Stimulated activated CD8-positive, alpha-beta memory T cell treated with anti-CD3 and anti-CD28 coated beads, Interleukin-7, amount 100 ng/mL, for 24 hours (primary cell): ENCODE results near the gene C6orf62.
"Not testable (repeated sequence)": the region's sequence is repeated elsewhere in the genome, so short reads cannot be mapped to it uniquely, and the experiment has no call there.

Source experiments
- DNase-seq: peaks from one replicate; pipeline ENCODE4 v3.0.0-alpha.2; 2020; ENCODE audit warnings: low read depth

C6orf62 gene

DNA sequence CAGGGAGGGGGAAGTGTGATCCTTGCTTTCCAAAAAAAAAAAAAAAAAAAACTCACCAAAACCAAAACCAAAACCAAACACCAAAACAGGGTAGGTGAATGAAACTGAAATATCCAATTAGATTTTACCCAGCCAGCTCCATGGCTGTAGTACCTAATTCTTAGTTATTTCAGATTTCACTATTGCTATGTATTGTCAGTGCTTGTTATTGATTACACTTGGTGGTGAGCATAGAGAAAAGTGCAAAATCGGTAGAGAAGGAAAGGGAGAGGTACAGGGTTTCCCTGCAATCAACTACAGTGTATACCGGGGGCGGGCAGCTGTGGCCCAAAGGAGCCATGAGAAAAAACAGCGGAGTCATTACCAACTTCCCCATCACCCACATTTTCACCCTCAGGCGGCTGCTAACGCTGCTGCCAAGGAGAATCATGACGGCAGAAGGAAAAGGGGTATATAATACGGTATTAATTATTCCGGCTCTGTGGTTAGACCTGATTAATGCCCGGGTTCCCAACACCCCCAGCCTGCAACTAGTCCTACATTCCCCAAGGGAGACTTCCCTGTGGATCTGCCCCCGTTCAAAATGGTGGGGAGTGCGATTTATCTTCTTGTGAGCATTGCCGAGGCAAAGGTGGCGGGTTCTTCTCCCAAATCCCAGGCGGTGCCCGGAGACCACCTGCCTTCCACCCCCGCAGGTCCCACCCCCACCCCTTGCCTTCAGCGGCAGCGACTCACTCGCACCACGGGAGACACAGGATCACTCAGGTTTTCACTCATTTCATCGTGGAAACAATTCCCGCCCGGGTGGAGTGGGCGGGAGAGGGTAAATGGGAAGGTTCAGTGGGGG lies at the start of gene C6orf62:
C6orf62 (minus strand) TSS at position 30 of the 847 bp plus-strand sequence. CDS start 486 bp downstream, outside the sequence.
- no peak for DNase-seq

DNA sequence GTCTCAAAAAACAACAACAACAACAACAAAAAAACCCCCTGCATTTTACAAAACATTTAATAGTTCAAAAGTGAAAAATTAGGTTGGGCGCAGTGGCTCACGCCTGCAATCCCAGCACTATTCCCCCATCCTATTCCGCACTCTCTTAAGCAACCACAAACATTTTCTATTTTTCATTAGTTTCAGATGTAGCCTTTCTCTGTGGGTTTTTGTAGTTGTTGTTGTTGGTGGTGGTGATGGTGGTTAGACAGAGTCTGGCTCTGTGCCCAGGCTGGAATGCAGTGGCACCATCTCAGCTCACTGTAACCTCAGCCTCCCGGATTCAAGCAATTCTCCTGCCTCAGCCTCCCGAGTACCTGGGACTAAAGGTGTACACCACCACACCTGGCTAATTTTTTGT lies 49.4 kb upstream of the C6orf62 start:
- no peak for DNase-seq

DNA sequence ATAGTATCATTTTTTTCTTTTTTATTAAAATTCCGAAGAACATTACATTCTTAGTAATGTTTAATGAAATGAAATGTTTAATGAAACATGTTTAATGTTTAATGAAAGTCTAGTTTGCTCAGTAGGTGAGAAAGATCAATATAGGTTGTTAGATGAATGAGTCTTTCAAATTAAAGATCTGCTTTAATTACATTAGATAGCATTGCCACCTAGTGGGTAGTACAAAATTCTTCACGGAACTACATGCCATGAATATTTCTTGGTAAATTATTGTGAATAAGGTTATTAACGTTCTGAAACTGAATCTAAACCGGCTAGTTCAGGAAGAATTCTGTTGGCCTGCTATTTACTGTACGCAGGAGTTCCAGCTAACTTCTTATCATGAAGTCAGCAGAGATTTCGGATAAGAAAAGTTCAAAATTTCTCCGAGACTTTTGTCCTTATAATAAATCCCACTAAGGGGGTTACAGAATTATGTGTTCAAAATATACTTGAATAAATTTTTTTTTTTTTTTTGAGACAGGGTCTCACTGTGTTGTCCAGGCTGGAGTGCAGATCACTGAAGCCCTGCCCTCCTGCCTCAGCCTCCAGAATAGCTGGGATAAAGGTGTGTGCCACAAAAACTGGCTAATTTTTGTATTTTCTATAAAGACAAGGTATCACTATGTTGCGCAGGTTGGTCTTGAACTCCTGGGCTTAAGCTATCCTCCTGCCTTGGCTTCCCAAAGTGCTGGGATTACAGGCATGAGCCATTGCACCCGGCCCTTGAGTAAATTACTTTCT lies 47.9 kb upstream of the C6orf62 start:
- DNase-seq, result no peak

DNA sequence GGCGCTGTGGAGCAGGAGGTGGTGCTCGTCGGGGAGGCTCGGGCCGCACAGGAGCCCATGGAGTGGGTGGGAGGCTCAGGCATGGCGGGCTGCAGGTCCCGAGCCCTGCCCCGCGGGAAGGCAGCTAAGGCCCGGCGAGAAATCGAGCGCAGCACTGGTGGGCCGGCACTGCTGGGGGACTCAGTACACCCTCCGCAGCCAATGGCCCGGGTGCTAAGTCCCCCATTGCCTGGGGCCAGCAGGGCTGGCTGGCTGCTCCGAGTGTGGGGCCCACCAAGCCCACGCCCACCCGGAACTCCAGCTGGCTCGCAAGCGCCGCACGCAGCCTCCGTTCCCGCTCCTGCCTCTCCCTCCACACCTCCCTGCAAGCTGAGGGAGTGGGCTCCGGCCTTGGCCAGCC lies 47.0 kb upstream of the C6orf62 start:
- DNase-seq, result not testable (repeated sequence)

DNA sequence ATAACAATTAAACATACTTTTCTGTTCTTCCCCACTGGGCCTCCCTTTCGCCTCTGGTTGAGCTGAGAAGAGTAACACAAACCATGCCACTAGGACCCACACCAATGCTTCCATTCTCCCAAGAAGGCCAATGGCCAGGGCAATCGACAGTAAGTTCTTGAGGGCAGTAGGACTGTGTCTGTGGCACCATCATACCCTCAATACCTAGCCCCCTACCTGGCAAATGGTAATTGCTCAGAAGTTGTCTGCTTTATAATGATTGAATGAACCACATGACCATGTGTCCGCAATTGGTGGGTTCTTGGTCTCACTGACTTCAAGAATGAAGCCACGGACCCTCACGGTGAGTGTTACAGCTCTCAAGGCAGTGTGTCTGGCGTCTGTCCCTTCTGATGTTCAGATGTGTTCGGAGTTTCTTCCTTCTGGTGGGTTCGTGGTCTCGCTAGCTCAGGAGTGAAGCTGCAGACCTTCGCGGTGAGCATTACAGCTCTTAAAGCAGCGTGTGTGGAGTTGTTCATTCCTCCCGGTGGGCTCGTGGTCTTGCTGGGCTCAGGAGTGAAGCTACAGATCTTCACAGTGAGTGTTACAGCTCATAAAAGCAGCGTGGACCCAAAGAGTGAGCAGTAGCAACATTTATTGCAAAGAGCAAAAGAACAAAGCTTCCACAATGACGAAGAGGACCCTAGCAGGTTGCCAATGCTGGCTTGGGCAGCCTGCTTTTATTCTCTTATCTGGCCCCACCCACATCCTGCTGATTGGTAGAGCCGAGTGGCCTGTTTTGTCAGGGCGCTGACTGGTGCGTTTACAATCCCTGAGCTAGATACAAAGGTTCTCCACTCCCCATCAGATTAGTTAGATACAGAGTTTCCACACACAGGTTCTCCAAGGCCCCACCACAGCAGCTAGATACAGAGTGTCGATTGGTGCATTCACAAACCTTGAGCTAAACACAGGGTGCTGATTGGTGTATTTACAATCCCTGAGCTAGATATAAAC lies 46.2 kb upstream of the C6orf62 start:
- not testable (repeated sequence) for DNase-seq

DNA sequence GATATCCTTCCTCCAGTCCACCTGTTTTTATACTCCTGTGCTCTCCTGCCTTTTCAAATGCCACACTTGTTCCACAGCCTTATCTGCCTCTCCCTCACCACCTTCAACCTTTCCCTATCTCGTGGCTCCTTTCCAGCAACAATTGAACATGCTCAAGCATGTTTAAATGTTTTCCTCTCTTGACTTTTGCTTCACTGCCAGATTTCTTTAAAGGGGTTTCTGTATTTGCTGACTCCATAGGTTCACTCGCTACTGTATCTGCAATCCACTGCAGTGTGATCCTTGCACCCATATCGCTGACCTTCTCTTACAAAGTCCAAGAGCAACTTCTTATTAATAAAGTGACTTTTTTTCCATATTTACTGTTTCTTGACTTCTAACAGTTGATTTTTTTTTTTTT lies 44.6 kb upstream of the C6orf62 start:
- no peak for DNase-seq

DNA sequence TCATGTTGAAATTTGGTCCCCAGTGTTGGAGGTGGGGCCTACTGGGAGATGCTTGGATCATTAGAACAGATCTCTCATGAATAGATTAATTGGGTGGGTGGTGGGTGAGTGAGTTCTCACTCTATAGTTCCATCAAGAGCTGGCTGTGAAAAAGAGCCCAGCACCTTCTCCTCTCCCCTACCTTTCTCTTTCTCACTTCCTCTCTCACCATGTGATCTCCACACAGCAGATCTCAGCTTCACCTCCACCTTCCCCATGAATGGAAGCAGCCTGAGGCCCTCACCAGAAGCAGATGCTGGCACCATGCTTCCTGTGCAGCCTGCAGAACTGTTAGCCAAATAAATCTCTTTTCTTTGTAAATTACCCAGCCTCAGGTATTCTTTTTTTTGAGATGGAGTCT lies 42.9 kb upstream of the C6orf62 start:
- DNase-seq, result no peak

DNA sequence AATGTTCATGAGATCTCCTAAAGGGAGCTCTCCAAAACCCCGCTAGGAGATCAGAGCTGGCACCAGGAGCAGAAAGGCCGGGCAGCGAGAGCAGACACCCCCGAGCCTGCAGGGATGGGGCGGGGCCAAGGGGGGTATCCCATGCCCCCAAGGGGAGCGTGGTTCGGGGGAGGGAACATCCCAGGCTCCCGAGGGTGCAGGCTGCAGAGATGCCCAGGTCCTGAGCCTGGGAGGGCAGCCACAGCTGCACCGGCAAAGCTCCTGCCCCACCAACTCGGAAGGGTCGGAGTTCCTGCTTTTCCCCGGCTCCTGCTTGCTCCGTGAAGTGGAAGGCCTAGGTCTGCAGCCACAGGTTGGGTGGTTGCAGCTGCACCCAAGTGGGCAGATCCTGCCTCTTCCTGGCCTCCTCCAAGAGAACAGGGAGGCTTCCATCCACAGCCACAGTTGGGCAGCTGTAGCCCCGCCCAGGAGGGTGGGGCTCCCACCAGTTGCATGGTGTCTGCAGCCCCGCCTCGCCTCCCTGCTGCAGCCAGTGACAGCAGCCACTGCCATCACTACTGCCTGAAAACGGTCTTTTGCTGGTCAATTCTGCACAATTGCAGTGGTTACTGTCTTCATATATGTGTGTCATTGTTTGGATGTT lies 42.4 kb upstream of the C6orf62 start:
- no peak for DNase-seq

DNA sequence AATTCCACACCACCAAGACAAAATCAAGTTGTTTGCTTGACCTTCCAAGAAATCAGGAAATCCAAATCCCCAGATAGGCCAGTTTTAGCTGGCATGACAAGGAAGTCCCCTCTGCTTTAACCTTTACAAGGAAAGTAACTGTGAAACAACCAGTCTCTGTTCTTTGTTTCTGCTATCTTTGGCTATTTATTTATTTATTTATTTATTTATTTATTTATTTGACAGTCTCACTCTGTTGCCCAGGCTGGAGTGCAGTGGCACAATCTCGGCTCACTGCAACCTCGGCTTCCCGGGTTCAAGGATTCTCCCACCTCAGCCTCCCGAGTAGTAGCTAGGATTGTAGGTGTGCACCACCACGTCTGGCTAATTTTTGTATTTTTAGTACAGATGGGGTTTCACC lies 41.3 kb upstream of the C6orf62 start:
- no peak for DNase-seq

DNA sequence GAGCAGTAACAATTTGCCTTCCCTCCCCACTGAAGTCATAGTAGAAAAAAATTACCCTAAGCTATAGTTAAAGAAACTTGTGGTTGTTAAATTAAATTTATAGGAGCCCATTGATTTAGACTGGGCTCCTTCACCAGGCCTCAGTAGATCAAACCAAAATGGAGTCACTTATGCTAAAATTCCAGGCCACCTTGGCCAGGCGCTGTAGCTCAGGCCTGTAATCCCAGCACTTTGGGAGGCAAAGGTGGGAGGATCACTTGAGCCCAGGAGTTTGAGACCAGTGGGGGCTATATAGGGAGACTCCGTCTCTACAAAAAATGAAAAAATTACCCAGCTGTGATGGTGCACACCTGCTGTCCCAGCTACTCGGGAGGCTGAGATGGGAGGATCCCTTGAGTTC lies 40.8 kb upstream of the C6orf62 start:
- DNase-seq, result no peak

DNA sequence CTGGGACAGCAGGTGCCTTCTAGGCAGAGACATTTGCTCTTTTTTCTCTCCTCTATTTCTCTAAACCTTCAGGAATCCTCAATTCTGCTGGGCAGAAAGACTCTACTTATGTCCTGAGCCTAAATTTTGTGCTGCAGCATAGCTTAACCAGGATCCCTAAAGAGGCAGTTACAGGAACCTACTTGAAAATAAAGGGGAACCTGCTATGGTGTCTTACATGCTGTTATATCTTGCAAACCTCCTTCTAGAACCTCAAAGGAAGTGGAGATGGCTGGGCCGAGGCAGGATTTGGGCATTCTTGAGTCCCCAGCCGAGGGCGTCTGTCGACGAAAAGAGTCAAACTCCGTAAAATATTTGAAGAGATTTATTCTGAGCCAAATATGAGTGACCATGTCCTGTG lies 38.7 kb upstream of the C6orf62 start:
- DNase-seq, result no peak

DNA sequence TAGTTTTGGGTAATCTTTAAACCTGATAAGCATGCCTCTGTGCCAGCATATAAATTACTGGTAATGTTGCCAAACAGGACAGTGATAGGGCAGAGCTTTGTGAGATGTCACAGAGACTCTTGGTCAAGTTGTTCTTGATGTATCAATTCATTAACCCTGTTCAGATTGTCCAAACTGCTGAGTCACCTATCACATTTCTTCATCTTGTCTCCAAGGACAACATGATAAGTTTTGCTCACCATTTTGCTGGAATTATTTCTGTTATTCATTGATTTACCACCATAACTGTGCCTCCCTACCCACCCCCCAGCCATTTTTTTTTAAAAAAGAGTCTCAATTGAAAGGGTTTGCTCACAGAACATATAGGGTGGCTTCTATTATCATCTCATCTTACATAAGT lies 36.3 kb upstream of the C6orf62 start:
- DNase-seq, result no peak

DNA sequence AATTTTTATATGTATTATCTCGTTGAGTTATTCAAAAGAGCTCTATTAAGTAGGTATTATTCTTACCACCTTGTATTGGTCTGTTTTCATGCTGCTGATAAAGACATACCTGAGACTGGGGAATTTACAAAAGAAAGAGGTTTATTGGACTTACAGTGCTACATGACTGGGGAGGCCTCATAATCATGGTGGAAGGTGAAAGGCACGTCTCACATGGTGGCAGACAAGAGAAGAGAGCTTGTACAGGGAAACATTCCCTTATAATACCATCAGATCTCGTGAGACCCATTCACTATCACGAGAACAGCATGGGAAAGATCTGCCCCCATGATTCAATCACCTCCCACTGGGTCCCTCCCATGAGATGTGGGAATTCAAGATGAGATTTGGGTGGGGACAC lies 35.4 kb upstream of the C6orf62 start:
- not testable (repeated sequence) for DNase-seq

DNA sequence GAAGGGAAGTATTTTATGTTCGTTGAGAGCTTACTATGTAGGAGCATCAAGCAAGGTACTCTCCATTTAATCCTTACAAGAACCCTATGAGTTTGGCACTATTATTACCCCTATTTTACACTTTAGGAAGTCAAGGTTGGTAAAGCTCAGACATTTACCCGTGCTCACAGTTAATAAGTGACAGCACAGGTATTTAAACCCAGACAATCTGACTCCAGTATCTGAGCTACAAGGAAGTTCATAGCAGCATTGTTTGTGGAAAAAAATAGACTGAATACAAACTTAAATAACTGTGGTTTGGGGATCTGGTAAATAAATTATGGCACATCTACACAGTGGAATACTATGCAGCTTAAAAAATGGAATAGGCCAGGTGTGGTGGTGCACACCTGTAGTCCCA lies 34.6 kb upstream of the C6orf62 start:
- DNase-seq, result no peak

DNA sequence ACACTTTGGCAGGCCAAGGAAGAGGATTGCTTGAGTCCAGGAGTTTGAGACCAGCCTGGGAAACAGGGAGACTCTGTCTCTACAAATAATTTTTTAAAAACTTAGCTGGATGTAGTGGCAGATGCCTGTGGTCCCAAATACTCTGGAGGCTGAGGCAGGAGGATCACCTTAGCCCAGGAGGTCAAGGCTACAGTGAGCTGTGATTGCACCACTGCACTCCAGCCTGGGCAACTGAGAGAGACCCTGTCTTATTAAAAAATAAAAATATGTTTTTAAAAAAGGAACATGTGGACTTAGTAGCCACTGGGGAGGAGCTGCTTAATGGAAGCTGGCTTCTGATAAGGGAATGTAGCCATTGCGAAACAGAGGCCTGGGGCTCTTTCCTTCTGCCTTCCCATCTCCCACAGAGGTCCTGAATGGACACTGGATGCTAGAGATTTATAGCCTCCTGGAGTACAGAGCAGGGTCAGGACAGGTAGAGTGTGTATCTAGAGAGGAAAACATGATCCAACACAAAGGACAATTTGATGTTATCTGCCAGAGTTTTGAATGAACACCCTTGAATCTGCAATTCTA lies 34.1 kb upstream of the C6orf62 start:
- no peak for DNase-seq

DNA sequence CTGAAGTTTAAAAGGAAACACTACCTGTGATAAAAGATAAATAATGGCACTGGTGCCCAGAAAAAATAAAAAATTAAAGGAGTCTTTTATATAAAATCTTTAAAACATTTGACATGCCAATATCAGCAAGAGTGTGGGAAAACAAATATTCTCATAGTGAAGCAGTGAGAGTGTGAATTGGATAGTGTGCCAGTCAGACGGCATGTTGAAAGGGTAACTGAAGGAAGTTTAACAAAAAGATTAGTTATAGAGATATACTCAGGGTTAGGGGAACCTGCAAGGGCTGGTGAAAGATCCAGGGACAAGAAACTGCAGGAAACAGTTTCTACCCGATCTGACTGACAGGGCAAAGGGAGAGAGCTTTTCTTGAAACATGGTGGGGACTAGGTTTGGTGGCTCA lies 33.5 kb upstream of the C6orf62 start:
- no peak for DNase-seq

DNA sequence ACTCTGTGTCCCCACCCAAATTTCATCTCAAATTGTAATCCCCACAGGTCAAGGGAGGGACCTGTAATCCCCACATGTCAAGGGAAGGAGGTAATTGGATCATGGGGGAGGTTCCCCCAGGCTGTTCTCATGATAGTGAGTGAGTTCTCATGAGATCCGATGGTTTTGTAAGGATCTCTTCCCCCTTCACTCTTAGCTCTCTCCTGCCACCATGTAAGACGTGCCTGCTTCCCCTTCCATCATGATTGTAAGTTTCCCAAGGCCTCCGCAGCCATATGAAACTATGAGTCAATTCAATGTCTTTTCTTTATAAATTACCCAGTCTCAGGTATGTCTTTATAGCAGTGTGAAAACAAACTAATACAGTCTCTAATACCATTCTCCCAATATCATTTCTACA lies 31.9 kb upstream of the C6orf62 start:
- DNase-seq, result not testable (repeated sequence)

DNA sequence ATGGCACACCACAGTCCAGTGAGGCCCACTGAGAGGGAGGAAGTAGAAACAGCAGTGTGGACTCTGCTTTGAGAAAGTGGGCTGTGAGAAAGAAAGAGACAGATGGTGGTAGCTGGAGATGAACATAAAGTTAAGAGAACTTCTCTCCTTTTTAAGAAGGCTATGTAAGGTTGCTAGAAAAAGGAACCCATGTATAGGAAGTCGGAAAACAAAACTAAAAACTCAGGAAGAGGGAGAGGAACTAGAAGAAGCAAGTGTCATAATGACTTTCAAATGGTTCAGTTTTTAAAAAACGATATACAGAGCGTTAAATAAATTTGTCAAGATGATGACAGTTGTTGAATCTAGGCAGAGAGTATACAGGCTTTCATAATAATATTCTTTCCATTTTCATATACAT lies 30.3 kb upstream of the C6orf62 start:
- no peak for DNase-seq

DNA sequence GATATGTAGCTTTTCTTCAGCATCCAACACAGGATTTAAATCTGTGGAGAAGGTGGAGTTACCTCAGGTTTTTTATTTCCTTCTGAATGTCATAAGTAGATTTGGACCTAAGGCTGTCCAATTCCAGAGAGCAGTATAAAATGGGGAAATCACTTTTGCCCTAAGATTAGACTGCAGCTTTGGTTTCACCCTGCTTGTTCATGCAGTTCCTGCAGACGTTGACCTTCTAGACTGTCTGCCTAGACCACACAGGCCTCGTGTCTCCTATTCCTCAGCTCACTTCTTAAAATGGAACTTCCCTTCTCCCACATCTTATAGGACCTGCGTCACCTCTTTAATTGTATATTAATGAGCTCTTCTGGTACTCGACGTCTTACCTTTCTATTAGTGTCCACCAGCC lies 26.0 kb upstream of the C6orf62 start:
- no peak for DNase-seq

DNA sequence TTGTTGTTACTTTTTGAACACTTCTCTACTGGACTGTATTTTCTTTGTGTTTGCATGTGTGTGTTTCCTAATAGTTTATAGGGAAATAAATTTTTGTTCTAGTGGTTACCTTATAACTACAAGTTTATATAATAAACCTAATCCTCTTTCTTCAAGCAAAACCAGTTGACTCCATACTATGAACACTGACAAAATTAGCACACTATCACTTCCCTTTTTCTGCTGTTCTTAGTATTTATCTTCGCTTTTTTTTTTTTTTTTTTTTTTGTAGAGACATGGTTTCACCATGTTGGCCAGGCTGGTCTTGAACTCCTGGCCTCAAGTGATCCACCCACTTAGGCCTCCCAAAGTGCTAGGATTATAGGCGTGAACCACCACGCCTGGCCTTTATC lies 25.0 kb upstream of the C6orf62 start:
- no peak for DNase-seq

DNA sequence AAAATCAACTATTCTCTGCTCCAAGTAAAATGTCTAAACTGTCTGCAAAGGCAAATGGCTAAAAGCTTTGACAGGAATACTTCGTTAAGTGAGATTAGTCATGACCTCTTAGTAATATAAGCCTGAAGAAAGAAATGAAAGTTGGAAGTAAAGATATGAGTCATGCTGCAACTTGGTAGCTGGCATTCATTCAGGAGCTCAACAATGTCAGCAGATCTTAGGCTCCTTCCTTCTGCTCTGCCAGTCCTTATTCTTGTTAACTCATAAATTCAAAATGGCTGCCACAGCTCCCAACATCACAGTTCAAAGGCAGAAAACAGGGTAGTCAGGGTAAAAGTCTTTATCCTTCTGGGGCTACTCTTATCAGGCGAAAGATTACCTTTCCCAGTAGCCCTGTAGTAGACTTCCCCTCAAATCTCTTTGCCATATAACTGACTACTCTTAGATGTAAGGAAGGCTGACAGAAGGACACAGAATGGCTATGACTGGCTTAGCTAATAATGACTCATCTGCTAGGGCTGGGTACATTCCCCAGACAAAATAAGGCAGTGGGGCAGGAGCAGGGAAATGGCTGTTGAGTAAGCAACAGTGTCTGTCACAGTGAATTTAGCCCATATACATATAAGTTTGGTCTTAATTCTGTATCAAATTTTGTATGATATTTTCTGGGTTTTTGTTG lies 24.4 kb upstream of the C6orf62 start:
- DNase-seq, result no peak
